ENCODE results near the gene RAB4B. TPM values are rescaled to one million over a fixed set of nuclear protein-coding genes. Genes with fewer than 3 reads are reported as not detected.
"Not testable (repeated sequence)": the region's sequence is repeated elsewhere in the genome, so short reads cannot be mapped to it uniquely, and the experiment has no call there.

RAB4B gene
- total RNA-seq, 2 donors from 2014 or later: 65.9 to 67.9 TPM

GRCh38 chr19:40747536-40747935, 30.5 kb upstream of the RAB4B start:
- intact Hi-C loops (cut with DNase I, micrococcal nuclease): no loop called here
- DNase-seq (no peak), ATAC-seq (no peak)

- ATAC-seq: peak; percentile 79
- intact Hi-C loops (cut with DNase I, micrococcal nuclease): no loop called here
- DNase-seq: peak; percentile 100
Measured at GRCh38 chr19:40750058-40750873, 27.8 kb upstream of the RAB4B start, which contains the start of gene ACTMAP. TSS of gene ACTMAP (minus strand) at chr19:40750477. CDS start at chr19:40749803, 674 bp downstream.

GRCh38 chr19:40750874-40751537, 27.0 kb upstream of the RAB4B start, which contains the start of gene SNRPA:
TSS of gene SNRPA (plus strand) at chr19:40751203. CDS start at chr19:40751409, 206 bp downstream.
- peak; percentile 98 for DNase-seq
- peak; percentile 74 for ATAC-seq
- intact Hi-C loops (cut with DNase I, micrococcal nuclease): no loop called here

- intact Hi-C loops (cut with DNase I, micrococcal nuclease): no loop called here
- ATAC-seq (no peak), DNase-seq (no peak)
Measured at GRCh38 chr19:40752257-40752781, 25.7 kb upstream of the RAB4B start.

GRCh38 chr19:40754611-40755247, 23.3 kb upstream of the RAB4B start:
- ATAC-seq: peak; percentile 50
- DNase-seq: peak; percentile 67 to 79
- intact Hi-C loops (cut with DNase I, micrococcal nuclease): no loop called here

- intact Hi-C loops (cut with DNase I, micrococcal nuclease): no loop called here
- ATAC-seq (no peak), DNase-seq (no peak)
Measured at GRCh38 chr19:40755248-40755624, 22.8 kb upstream of the RAB4B start.

- DNase-seq: no peak
- no peak for ATAC-seq
- intact Hi-C loops (cut with DNase I, micrococcal nuclease): no loop called here
Measured at GRCh38 chr19:40755791-40756190, 22.3 kb upstream of the RAB4B start.

GRCh38 chr19:40756502-40757110, 21.4 kb upstream of the RAB4B start:
- DNase-seq (no peak), ATAC-seq (no peak)
- intact Hi-C loops (cut with DNase I, micrococcal nuclease): no loop called here

GRCh38 chr19:40758491-40758890, 19.6 kb upstream of the RAB4B start:
- intact Hi-C loops (cut with DNase I, micrococcal nuclease): no loop called here
- DNase-seq (no peak), ATAC-seq (no peak)

- DNase-seq (no peak), ATAC-seq (no peak)
- intact Hi-C loops (cut with DNase I, micrococcal nuclease): no loop called here
Measured at GRCh38 chr19:40759352-40759751, 18.7 kb upstream of the RAB4B start.

- DNase-seq: no peak
- ATAC-seq: no peak
- intact Hi-C loops (cut with DNase I, micrococcal nuclease): no loop called here
Measured at GRCh38 chr19:40762754-40763470, 15.1 kb upstream of the RAB4B start.

GRCh38 chr19:40763526-40763925, 14.5 kb upstream of the RAB4B start:
- intact Hi-C loops (cut with DNase I, micrococcal nuclease): no loop called here
- no peak for DNase-seq
- no peak for ATAC-seq

- intact Hi-C loops (cut with DNase I, micrococcal nuclease): no loop called here
- no peak for ATAC-seq
Measured at GRCh38 chr19:40763963-40764362, 14.1 kb upstream of the RAB4B start.

GRCh38 chr19:40766385-40766784, 11.7 kb upstream of the RAB4B start:
- intact Hi-C loops (cut with DNase I, micrococcal nuclease); ATAC-seq; DNase-seq: not testable (repeated sequence)

More at GRCh38 chr19:40763963-40764362, 14.1 kb upstream of the RAB4B start:
- no peak for DNase-seq

- ATAC-seq: no peak
Measured at GRCh38 chr19:40768869-40769268, 9.2 kb upstream of the RAB4B start.

GRCh38 chr19:40771101-40771862, 6.8 kb upstream of the RAB4B start:
- intact Hi-C loops (cut with DNase I, micrococcal nuclease); DNase-seq: not testable (repeated sequence)
- peak; percentile 50 for ATAC-seq

More at GRCh38 chr19:40768869-40769268, 9.2 kb upstream of the RAB4B start:
- intact Hi-C loops (cut with DNase I, micrococcal nuclease): no loop called here
- no peak for DNase-seq

GRCh38 chr19:40774916-40775631, 3.0 kb upstream of the RAB4B start, which contains the start of gene MIA:
TSS of gene MIA (plus strand) at chr19:40775521. CDS start at chr19:40775543, 22 bp downstream.
- DNase-seq (no peak), ATAC-seq (no peak)
- intact Hi-C loops (cut with DNase I, micrococcal nuclease): no loop called here
